Tibial artery (tissue), 4 donors: Measurements from ENCODE around the gene RABGAP1.

Experiments used
- DNase-seq, 2 donors: peaks; one replicate each; pipeline ENCODE4 v3.0.0-alpha.2; 2019
- H3K27ac ChIP-seq, 2 donors: fragments of 200-600 bp; sonication (generic) in 1 of 2; 1 replicate in 1 of 2; 2 replicates in 1 of 2; pipeline ENCODE4 v1.5.1; 2018 to 2019; ENCODE audit warnings: mild to moderate bottlenecking in 1 of 2
- H3K27me3 ChIP-seq, 2 donors: fragments of 200-600 bp; sonication (generic) in 1 of 2; one replicate each; pipeline versions ENCODE4 v1.5.1 to v1.6.0; 2016 to 2019
- H3K36me3 ChIP-seq, 3 donors: fragments of 200-600 bp; sonication (generic) in 2 of 3; one replicate each; pipeline ENCODE4 v1.5.1; 2016 to 2019; ENCODE audit warnings: mild to moderate bottlenecking in 2 of 3
- H3K4me1 ChIP-seq, 4 donors: fragments of 200-600 bp; sonication (generic) in 2 of 4; 1 replicate in 3 of 4; 2 replicates in 1 of 4; pipeline ENCODE4 v1.5.1; 2016 to 2019
- H3K4me3 ChIP-seq, 2 donors: fragments of 200-600 bp; sonication (generic) in 1 of 2; 1 replicate in 1 of 2; 2 replicates in 1 of 2; pipeline ENCODE4 v1.5.1; 2018 to 2019; ENCODE audit warnings: mild to moderate bottlenecking in 2 of 2
- H3K9me3 ChIP-seq, 3 donors: fragments of 200-600 bp; sonication (generic) in 1 of 3; one replicate each; pipeline ENCODE4 v1.5.1; 2016 to 2019
- intact Hi-C: fragments of 100-400 bp; cut with DNase I; formaldehyde crosslinking; loops from one replicate; pipeline ENCODE4 v1.15.0; 2023; ENCODE audit warnings: low total_unique reads
- TF ChIP-seq, protein P1 (sequence below), 2 experiments: fragments of 200-600 bp in 1 of 2; fragments of 450-650 bp in 1 of 2; IDR thresholded peaks; one replicate each; pipeline ENCODE4 v1.5.1; 2017 to 2019; ENCODE audit warnings: antibody characterized with exemption in 2 of 2, mild to moderate bottlenecking in 1 of 2, moderate library complexity in 1 of 2

The RABGAP1 gene

DNA sequence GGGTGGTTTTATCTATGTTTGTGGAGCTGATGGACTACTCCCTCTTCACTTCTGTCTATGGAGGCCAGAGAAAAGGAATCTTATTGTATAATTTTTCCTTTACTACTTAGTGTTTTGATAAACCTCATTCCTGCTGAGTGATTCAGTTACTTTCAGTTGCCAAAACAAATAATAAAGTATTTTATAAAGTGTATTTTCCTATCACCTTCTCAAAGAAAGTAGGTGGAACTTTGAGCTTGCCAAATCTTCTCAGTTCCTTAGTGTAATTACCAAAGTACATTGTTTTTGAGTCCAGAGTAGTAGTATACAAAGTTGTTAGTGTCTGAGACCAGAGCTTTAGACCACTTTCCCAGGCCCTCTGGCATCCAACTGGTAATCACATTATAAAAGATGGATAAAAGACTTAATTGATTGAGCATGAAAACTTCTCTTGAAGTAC is 13.5 kb downstream of the RABGAP1 start:
- no peak for DNase-seq
- no peaks in the 10 kb centered on the region for H3K27me3 ChIP-seq
- H3K4me3 ChIP-seq = no peak overlapping the region
- H3K4me1 ChIP-seq = peaks cover 0 to 62% (median 18%) of the 10 kb centered on the region in 4 donors
- H3K27ac ChIP-seq = peak overlapping the region in 1 of 2 donors; percentile 21
- TF ChIP-seq, protein P1, sequence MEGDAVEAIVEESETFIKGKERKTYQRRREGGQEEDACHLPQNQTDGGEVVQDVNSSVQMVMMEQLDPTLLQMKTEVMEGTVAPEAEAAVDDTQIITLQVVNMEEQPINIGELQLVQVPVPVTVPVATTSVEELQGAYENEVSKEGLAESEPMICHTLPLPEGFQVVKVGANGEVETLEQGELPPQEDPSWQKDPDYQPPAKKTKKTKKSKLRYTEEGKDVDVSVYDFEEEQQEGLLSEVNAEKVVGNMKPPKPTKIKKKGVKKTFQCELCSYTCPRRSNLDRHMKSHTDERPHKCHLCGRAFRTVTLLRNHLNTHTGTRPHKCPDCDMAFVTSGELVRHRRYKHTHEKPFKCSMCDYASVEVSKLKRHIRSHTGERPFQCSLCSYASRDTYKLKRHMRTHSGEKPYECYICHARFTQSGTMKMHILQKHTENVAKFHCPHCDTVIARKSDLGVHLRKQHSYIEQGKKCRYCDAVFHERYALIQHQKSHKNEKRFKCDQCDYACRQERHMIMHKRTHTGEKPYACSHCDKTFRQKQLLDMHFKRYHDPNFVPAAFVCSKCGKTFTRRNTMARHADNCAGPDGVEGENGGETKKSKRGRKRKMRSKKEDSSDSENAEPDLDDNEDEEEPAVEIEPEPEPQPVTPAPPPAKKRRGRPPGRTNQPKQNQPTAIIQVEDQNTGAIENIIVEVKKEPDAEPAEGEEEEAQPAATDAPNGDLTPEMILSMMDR (IDR thresholded peaks at IDR 0.05) = no peak
- intact Hi-C loops = no loop called here
- H3K9me3 ChIP-seq = no peaks in the 10 kb centered on the region
- H3K36me3 ChIP-seq = no peaks in the 10 kb centered on the region

- intact Hi-C loops = no loop called here
These were observed 15.1 kb downstream of the RABGAP1 start for GRCh38 chr9:122955961-122956360.

GRCh38 chr9:122961139-122961538 is 20.3 kb downstream of the RABGAP1 start:
- DNase-seq = no peak
- Histone ChIP-seq H3K27me3 (no peaks in the 10 kb centered on the region), H3K9me3 (no peaks in the 10 kb centered on the region), H3K36me3 (peaks cover 6 to 29% (median 24%) of the 10 kb centered on the region in 3 donors), H3K4me1 (peaks cover 0 to 19% (median 1%) of the 10 kb centered on the region in 4 donors), H3K4me3 (no peak overlapping the region), H3K27ac (no peak overlapping the region)
- TF ChIP-seq, protein P1 (IDR thresholded peaks at IDR 0.05) = no peak
- intact Hi-C loops = no loop called here

More at GRCh38 chr9:122955961-122956360, 15.1 kb downstream of the RABGAP1 start:
- no peak for DNase-seq
- Histone ChIP-seq H3K4me3 (no peak overlapping the region), H3K27me3 (no peaks in the 10 kb centered on the region), H3K9me3 (no peaks in the 10 kb centered on the region), H3K36me3 (peaks cover 6 to 13% (median 8%) of the 10 kb centered on the region in 3 donors), H3K27ac (no peak overlapping the region), H3K4me1 (peaks cover 0 to 49% (median 16%) of the 10 kb centered on the region in 4 donors)
- TF ChIP-seq, protein P1 (IDR thresholded peaks at IDR 0.05) = no peak

DNA sequence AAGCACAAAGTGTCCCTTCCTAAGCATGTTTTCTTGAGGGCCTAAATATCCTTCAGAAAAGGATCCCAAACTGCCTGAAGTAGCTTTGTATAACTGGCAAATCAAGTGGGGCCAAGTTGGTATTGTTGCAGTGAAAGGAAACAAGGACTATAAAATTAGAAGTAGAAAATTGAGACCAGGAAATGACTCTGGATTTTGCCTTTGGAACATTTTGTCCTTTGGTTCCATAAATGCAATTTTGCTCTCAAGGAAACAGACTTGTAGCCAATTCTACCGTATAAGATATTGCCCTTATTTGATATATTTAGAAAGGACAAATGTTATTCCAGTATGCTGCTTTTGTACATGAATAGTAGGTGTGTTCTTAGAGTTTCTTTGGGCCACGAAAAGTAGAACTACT is 34.4 kb downstream of the RABGAP1 start:
- Histone ChIP-seq H3K27me3 (no peaks in the 10 kb centered on the region), H3K36me3 (peaks cover 9 to 20% (median 15%) of the 10 kb centered on the region in 3 donors), H3K27ac (peak overlapping the region; percentile 69 to 77), H3K4me1 (peaks cover 0 to 28% (median 11%) of the 10 kb centered on the region in 4 donors), H3K9me3 (no peaks in the 10 kb centered on the region), H3K4me3 (no peak overlapping the region)
- TF ChIP-seq, protein P1 (IDR thresholded peaks at IDR 0.05) = no peak
- intact Hi-C loops = no loop called here
- DNase-seq = no peak

DNA sequence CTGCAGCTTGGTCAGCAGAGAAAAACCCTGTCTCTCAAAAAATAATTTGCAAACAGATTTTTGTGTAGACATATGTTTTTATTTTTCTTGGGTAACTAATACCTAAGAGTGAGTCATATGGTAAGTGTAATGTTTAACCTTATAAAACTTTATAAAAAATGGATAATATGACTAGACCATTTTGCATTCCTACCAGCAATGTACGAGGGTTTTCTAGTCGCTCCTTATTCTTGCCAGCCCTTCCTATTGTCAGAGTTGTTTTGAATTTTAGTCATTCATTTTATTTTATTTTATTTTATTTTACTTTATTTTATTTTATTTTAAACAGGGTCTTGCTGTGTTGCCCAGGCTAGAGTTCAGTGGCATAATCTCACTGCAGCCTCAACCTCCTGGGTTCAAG is 37.8 kb downstream of the RABGAP1 start:
- intact Hi-C loops = no loop called here

More for the DNA sequence above, 37.8 kb downstream of the RABGAP1 start:
- H3K36me3 ChIP-seq = peaks cover 0 to 6% (median 0%) of the 10 kb centered on the region in 3 donors
- no peak for DNase-seq
- H3K9me3 ChIP-seq = no peaks in the 10 kb centered on the region
- TF ChIP-seq, protein P1 (IDR thresholded peaks at IDR 0.05) = no peak
- no peak overlapping the region for H3K4me3 ChIP-seq
- H3K27me3 ChIP-seq = no peaks in the 10 kb centered on the region
- peaks cover 0 to 28% (median 11%) of the 10 kb centered on the region in 4 donors for H3K4me1 ChIP-seq
- H3K27ac ChIP-seq = no peak overlapping the region
